Ovary (tissue), 3 donors: ENCODE measurements around the gene GNG4.

Experiments
- EP300 ChIP-seq: sonication (generic); formaldehyde crosslinking; IDR thresholded peaks from one replicate; pipeline ENCODE4 v1.6.1; 2017; ENCODE audit warnings: antibody characterized with exemption
- POLR2A ChIP-seq: fragments of 450-650 bp; IDR thresholded peaks from one replicate; pipeline ENCODE4 v1.6.1; 2017; ENCODE audit warnings: antibody characterized with exemption, mild to moderate bottlenecking, moderate library complexity
- TF ChIP-seq, protein P1 (sequence below), 3 donors: fragments of 450-650 bp in 2 of 3; fragments of 200-600 bp in 1 of 3; IDR thresholded peaks; one replicate each; pipeline versions ENCODE4 v1.5.1 to v1.8.0; 2016 to 2022; ENCODE audit warnings: antibody characterized with exemption in 3 of 3, mild to moderate bottlenecking in 1 of 3
- donor health status: DM: no; HTN: no; CAD: no.

DNA sequence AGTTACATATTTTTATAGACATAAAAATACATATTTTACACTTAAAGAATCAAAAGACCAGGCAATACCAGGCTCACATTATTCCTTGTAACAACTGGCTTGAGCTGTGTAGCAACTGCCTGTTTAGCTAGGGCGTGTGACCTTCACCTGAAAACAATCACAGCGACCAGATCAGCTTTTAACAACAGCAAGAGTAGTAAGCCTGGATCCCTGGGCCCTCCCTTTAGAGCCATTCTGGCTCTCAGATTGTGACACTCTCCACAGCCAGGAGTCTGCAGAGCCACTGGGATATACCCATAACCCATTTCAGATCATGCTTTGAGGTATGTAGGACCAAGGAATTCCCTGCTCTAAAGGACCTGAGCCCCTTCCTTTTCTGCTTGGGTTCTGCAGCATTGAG lies 29.4 kb upstream of the GNG4 start:
- TF ChIP-seq, protein P1, sequence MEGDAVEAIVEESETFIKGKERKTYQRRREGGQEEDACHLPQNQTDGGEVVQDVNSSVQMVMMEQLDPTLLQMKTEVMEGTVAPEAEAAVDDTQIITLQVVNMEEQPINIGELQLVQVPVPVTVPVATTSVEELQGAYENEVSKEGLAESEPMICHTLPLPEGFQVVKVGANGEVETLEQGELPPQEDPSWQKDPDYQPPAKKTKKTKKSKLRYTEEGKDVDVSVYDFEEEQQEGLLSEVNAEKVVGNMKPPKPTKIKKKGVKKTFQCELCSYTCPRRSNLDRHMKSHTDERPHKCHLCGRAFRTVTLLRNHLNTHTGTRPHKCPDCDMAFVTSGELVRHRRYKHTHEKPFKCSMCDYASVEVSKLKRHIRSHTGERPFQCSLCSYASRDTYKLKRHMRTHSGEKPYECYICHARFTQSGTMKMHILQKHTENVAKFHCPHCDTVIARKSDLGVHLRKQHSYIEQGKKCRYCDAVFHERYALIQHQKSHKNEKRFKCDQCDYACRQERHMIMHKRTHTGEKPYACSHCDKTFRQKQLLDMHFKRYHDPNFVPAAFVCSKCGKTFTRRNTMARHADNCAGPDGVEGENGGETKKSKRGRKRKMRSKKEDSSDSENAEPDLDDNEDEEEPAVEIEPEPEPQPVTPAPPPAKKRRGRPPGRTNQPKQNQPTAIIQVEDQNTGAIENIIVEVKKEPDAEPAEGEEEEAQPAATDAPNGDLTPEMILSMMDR (IDR thresholded peaks at IDR 0.05): no peak
- TF ChIP-seq EP300 (no peak), POLR2A (no peak)
